Measurements from ENCODE around the gene HVCN1. TPM values are rescaled to one million over a fixed set of nuclear protein-coding genes. Genes with fewer than 3 reads are reported as not detected.

The HVCN1 gene
- polyA plus RNA-seq, 1 experiment: 3.9 TPM

GRCh38 chr12:110641521-110641920 is 47.4 kb downstream of the HVCN1 start:
- CTCF ChIA-PET: interaction anchor here (1.0 to 1.3 kb wide), 3 partner anchors 9 to 246 kb away, joined by 3 read pairs; no protein-coding TSS in a partner anchor
- no peak for DNase-seq (ENCODE audit: low read depth)
- POLR2A ChIA-PET: interaction anchor here (0.6 kb wide), 1 partner anchor 16 kb away, joined by 6 read pairs; no protein-coding TSS in a partner anchor

GRCh38 chr12:110640275-110641025 is 48.5 kb downstream of the HVCN1 start:
- ChIA-PET POLR2A (no interaction called here), CTCF (interaction anchor here (1.3 kb wide), 1 partner anchor 247 kb away, joined by 3 read pairs; no protein-coding TSS in a partner anchor)
- H3K36me3 ChIP-seq (ENCODE audit: control insufficient read depth, insufficient read depth, low read length): no peaks in the 10 kb centered on the region; the same call in 1 of the 2 replicates
- no peak for TF ChIP-seq CTCF (IDR thresholded peaks at IDR 0.05; ENCODE audit: insufficient read depth, low read depth, low read length)
- DNase-seq (ENCODE audit: low read depth): no peak
- H3K27me3 ChIP-seq (ENCODE audit: control insufficient read depth, insufficient read depth, low read length): no peaks in the 10 kb centered on the region
- H3K4me3 ChIP-seq (ENCODE audit: low read depth, low read length): no peak overlapping the region

More at GRCh38 chr12:110641521-110641920, 47.4 kb downstream of the HVCN1 start:
- H3K27me3 ChIP-seq (ENCODE audit: control insufficient read depth, insufficient read depth, low read length): no peaks in the 10 kb centered on the region
- no peaks in the 10 kb centered on the region; the same call in 1 of the 2 replicates for H3K36me3 ChIP-seq (ENCODE audit: control insufficient read depth, insufficient read depth, low read length)
- no peak overlapping the region for H3K4me3 ChIP-seq (ENCODE audit: low read depth, low read length)
- no peak for TF ChIP-seq CTCF (IDR thresholded peaks at IDR 0.05; ENCODE audit: insufficient read depth, low read depth, low read length)

GRCh38 chr12:110639336-110640141 is 49.4 kb downstream of the HVCN1 start:
- no peak for TF ChIP-seq CTCF (IDR thresholded peaks at IDR 0.05; ENCODE audit: insufficient read depth, low read depth, low read length)
- peak; percentile 27 for DNase-seq (ENCODE audit: low read depth)
- Histone ChIP-seq H3K36me3 (ENCODE audit: control insufficient read depth, insufficient read depth, low read length) (no peaks in the 10 kb centered on the region; the same call in 1 of the 2 replicates), H3K4me3 (ENCODE audit: low read depth, low read length) (no peak overlapping the region), H3K27me3 (ENCODE audit: control insufficient read depth, insufficient read depth, low read length) (no peaks in the 10 kb centered on the region)
- ChIA-PET CTCF (no interaction called here), POLR2A (no interaction called here)

- Histone ChIP-seq H3K27me3 (ENCODE audit: control insufficient read depth, insufficient read depth, low read length) (no peaks in the 10 kb centered on the region), H3K4me3 (ENCODE audit: low read depth, low read length) (no peak overlapping the region), H3K36me3 (ENCODE audit: control insufficient read depth, insufficient read depth, low read length) (no peaks in the 10 kb centered on the region; the same call in 1 of the 2 replicates)
- ChIA-PET CTCF (no interaction called here), POLR2A (no interaction called here)
- DNase-seq (ENCODE audit: low read depth): no peak
- TF ChIP-seq CTCF (IDR thresholded peaks at IDR 0.05; ENCODE audit: insufficient read depth, low read depth, low read length): no peak
These were observed 50.1 kb downstream of the HVCN1 start for GRCh38 chr12:110638796-110639195.

GRCh38 chr12:110637869-110638441 is 51.0 kb downstream of the HVCN1 start:
- ChIA-PET POLR2A (no interaction called here), CTCF (no interaction called here)
- no peak overlapping the region for H3K4me3 ChIP-seq (ENCODE audit: low read depth, low read length)
- TF ChIP-seq CTCF (IDR thresholded peaks at IDR 0.05; ENCODE audit: insufficient read depth, low read depth, low read length): no peak
- no peaks in the 10 kb centered on the region for H3K27me3 ChIP-seq (ENCODE audit: control insufficient read depth, insufficient read depth, low read length)
- no peaks in the 10 kb centered on the region; the same call in 1 of the 2 replicates for H3K36me3 ChIP-seq (ENCODE audit: control insufficient read depth, insufficient read depth, low read length)
- no peak for DNase-seq (ENCODE audit: low read depth)

Data from BJ (cell line).